ENCODE data around the gene PRKAG2.

Gene PRKAG2

DNA sequence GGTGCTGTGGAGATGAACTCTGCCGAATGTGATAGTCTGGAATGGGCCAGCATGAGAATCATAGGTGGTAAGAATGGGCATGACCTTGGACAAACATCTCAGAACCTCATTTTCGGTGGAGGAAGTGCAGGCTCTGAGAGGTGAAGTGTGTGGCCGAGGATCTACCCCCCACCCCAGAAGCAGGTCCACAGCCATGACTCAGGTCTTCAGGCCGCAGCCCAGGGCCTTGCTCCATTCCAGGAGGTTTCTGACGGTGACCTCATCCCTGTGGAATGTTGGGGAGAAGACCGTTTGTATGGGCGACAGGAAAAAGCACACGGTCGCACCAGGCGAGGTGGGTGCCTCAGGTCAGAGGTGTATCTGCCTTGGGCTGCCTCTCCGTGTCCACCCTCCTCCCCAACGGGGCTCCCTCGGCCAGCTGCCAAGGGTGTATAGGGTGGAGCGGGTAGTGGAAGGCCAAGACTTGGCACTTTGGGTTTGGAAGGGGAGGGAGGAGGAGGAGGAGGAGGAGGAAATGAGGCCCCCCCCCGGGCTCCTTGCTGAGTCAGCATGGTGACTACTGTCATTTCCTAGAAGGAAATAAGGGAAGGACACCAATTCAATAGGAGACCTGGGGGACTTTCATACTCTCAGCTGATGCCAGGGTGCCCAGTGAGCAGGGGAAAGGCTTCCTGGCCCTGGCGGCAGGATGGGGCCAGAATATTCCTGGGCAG is 189.2 kb downstream of the PRKAG2 start:
- no peak for DNase-seq

DNA sequence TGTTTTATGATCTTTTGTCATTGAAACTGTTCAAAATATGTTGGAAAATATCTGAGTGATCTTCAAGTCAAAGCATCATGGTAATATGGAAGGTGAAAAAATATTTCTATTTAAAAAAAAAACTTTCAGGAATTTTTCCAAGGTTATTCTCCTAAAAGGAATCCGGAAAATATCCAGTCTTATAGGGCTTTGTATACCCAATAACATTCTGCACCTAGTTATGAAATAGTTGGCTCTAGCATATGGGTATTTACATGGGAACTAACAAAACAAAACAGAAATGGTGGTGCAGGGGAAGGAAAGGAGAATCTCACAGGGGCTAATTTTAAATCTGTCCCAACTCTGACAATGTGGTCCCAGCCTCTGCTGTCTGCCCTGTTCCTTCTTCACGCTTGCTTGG is 190.1 kb downstream of the PRKAG2 start:
- DNase-seq = no peak

- DNase-seq = no peak
Observed at GRCh38 chr7:151686016-151686766, 190.7 kb downstream of the PRKAG2 start.

- DNase-seq = no peak
Observed at GRCh38 chr7:151684408-151685175, 192.3 kb downstream of the PRKAG2 start.

- no peak for DNase-seq
Observed at GRCh38 chr7:151683615-151684407, 193.1 kb downstream of the PRKAG2 start.

GRCh38 chr7:151682831-151683614 is 193.9 kb downstream of the PRKAG2 start:
- no peak for DNase-seq

DNA sequence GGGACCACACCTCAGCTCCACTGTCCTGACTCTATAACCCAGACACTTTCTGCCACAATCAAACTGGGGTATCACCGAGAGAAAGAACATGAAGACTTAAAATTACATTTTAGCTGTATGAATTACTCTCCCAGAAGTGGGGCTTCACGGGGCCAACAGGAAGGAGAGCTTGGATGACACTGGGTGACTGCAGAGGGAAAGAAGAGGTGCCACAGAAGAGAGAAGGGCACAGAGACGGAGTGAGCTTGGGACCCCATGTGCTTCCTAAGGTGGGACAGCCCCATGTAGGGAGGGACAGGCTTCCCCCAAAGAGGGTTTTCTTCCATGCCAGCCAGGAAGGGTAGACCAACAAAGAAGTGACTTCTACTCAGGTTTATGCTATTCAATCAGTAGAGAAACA is 195.2 kb downstream of the PRKAG2 start:
- DNase-seq = no peak

- DNase-seq = no peak
Observed at GRCh38 chr7:151680810-151681209, 196.1 kb downstream of the PRKAG2 start.

DNA sequence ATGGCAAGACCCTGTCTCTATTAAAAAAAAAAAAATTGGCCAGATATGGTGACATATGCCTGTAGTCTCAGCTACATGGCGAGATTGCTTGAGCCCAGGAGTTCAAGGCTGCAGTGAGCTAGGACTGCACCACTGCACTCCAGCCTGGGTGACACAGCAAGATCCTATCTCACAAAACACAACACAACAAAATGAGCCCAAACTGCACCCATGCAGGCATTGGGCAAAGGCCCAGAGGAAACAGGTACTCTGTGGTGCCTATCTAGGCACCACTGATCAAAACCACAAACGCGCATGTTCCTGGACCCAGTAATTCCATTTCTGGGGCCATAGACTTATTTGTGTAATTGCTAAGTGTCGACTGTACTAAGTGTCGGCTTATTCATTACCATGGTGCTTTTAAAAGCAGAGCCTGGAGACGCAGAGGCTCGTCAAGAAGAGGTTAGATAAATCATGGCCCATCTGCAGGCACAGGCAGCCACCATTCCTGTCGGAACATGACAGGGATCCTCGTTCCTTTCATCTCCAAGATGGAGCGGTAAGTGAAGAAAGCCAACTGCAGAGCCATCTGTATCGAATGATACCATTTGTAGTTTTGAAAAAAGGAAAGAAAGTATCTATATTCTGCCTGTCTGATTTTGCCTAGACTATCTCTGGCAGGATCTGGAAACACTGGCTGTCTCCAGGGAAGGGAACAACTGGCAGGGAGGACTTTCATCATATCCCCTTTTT is 196.9 kb downstream of the PRKAG2 start:
- no peak for DNase-seq

DNA sequence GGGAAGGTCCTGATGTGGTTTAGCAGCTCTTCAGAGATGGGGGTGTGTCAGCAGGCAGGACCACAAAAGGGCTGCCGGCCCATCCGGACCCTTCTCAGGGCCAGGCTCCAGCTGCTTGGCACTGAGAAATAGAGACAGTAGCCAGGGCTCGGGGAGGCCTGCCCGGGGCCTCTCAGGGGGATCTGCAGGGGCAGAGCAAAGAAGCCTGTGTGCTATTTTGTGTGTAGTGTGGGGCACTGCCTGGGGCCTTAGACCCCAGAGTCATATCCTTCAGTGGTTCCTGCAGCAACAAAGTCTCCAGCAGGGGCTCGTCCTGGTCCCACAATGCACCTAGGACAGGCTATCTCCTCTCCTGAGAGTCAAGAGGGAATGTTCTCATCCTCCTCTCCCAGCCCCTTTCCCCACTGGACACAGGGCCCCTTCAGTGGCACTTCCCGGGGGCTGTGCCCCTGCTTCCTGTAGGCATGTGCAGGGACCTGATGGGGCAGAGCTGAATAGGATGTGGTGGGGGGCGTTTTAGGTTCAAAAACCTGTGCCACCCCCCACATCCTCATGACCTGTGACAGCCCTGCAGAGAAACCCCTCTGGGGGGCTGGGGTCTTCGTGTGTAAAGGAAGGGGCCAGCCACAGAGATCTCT is 197.7 kb downstream of the PRKAG2 start:
- DNase-seq = no peak

GRCh38 chr7:151678227-151678604 is 198.7 kb downstream of the PRKAG2 start:
- DNase-seq = no peak

GRCh38 chr7:151677581-151678226 is 199.2 kb downstream of the PRKAG2 start:
- DNase-seq = no peak

GRCh38 chr7:151676759-151677158 is 200.2 kb downstream of the PRKAG2 start:
- DNase-seq = no peak

GRCh38 chr7:151675196-151675920 is 201.6 kb downstream of the PRKAG2 start:
- DNase-seq = no peak

DNA sequence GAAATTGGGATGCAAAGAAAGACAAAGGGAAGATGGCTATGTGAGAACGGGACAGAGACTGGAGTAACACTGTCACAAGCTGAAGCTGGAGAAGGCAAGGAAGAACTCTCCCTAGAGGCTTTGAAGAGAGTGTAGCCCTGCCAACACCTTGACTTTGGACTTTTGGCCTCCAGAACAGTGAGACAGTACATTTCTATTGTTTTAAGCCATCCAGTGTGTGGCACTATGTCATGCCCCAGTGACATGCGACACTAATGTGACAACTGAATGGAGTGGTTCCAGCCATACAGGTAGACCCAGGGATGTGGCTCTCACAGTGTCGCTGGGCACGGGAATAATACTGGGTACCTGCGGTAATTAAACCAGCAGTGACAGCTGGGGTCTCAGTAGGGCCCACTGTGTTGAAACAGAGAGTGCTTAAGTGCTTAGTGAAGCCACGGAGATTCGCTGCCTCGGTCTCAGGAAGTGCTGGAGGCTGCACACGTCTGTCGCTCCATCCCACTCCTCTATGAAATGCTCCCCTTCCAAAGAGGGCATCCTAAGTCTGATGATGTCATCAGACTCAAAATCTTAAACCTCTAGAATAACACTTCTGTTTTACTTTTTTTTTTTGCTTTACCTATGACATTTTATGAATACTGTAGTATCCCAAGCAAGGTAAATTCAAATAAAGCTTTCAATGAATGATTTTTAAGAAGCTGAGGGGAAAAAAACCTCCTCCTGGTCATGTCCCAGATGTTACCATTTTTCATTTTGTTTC is 202.6 kb downstream of the PRKAG2 start:
- no peak for DNase-seq

GRCh38 chr7:151673216-151673615 is 203.7 kb downstream of the PRKAG2 start:
- no peak for DNase-seq

DNA sequence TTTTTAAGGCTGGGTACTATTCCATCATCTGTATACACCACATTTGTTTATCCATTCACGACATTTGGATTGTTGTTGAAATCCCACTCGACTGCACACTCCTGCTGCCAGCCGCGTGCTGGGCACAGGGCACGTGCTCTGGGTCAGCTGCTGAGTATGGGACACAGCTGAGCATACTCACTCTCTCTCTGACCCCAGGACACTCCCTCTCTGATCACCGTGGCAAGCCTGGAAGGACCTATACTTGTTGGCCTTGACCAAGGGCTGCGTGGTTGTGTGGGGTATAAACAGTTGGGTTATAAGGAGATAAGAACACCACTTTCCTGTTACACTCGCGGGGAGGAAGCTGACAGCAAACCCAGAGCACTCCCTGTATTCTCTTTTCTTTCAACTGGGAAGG is 204.2 kb downstream of the PRKAG2 start:
- DNase-seq = no peak

GRCh38 chr7:151671514-151671913 is 205.4 kb downstream of the PRKAG2 start:
- DNase-seq = no peak

GRCh38 chr7:151669762-151670161 is 207.2 kb downstream of the PRKAG2 start:
- no peak for DNase-seq
